ENCODE results near the gene RDH16. TPM values are rescaled to one million over a fixed set of nuclear protein-coding genes. Genes with fewer than 3 reads are reported as not detected.

The RDH16 gene
- total and polyA plus RNA-seq, 4 donors = 12.9 to 382 (median 219) TPM

- TF ChIP-seq, protein P1, sequence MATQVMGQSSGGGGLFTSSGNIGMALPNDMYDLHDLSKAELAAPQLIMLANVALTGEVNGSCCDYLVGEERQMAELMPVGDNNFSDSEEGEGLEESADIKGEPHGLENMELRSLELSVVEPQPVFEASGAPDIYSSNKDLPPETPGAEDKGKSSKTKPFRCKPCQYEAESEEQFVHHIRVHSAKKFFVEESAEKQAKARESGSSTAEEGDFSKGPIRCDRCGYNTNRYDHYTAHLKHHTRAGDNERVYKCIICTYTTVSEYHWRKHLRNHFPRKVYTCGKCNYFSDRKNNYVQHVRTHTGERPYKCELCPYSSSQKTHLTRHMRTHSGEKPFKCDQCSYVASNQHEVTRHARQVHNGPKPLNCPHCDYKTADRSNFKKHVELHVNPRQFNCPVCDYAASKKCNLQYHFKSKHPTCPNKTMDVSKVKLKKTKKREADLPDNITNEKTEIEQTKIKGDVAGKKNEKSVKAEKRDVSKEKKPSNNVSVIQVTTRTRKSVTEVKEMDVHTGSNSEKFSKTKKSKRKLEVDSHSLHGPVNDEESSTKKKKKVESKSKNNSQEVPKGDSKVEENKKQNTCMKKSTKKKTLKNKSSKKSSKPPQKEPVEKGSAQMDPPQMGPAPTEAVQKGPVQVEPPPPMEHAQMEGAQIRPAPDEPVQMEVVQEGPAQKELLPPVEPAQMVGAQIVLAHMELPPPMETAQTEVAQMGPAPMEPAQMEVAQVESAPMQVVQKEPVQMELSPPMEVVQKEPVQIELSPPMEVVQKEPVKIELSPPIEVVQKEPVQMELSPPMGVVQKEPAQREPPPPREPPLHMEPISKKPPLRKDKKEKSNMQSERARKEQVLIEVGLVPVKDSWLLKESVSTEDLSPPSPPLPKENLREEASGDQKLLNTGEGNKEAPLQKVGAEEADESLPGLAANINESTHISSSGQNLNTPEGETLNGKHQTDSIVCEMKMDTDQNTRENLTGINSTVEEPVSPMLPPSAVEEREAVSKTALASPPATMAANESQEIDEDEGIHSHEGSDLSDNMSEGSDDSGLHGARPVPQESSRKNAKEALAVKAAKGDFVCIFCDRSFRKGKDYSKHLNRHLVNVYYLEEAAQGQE (IDR thresholded peaks at IDR 0.05) = no peak
- no peak for TF ChIP-seq HNF4G (IDR thresholded peaks at IDR 0.05)
- TF ChIP-seq MAX (IDR thresholded peaks at IDR 0.05) = no peak
These were observed 36.9 kb upstream of the RDH16 start (continued) for GRCh38 chr12:56994231-56994746.

GRCh38 chr12:56993346-56993745, 35.9 kb upstream of the RDH16 start:
- Histone ChIP-seq H3K27ac (ENCODE audit: low read depth in 1 of 2, low read length in 2 of 2) (peak overlapping the region; percentile 57 to 59), H3K9me3 (ENCODE audit: control insufficient read depth in 4 of 4, low read length in 3 of 4) (no peaks in the 10 kb centered on the region), H3K27me3 (ENCODE audit: control insufficient read depth in 4 of 4, insufficient read depth in 4 of 4, low read length in 3 of 4) (no peaks in the 10 kb centered on the region), H3K4me3 (ENCODE audit: low read depth in 1 of 3, low read length in 3 of 3) (no peak overlapping the region), H3K4me1 (ENCODE audit: control insufficient read depth in 4 of 4, insufficient read depth in 4 of 4, low read length in 3 of 4) (peaks cover 2 to 40% (median 24%) of the 10 kb centered on the region in 4 donors), H3K9ac (ENCODE audit: low read depth in 1 of 2, low read length in 2 of 2) (no peak overlapping the region), H3K36me3 (ENCODE audit: control insufficient read depth in 4 of 4, insufficient read depth in 3 of 4, low read depth in 1 of 4, low read length in 3 of 4) (no peaks in the 10 kb centered on the region)
- WGBS = 32% methylated on average over 10 of the region's 10 CpGs
- DNase-seq (ENCODE audit: low spot score) = peak; percentile 22
- TF ChIP-seq, protein P1 (IDR thresholded peaks at IDR 0.05) = no peak
- TF ChIP-seq RXRA (IDR thresholded peaks at IDR 0.05) (peak in 1 of 2 donors; percentile 23), HNF4A (conservative IDR thresholded peaks at IDR 0.05) (no peak), SP1 (IDR thresholded peaks at IDR 0.05) (no peak), EGR1 (IDR thresholded peaks at IDR 0.05; ENCODE audit: low read depth in 2 of 2) (no peak)
- TF ChIP-seq, protein P2, sequence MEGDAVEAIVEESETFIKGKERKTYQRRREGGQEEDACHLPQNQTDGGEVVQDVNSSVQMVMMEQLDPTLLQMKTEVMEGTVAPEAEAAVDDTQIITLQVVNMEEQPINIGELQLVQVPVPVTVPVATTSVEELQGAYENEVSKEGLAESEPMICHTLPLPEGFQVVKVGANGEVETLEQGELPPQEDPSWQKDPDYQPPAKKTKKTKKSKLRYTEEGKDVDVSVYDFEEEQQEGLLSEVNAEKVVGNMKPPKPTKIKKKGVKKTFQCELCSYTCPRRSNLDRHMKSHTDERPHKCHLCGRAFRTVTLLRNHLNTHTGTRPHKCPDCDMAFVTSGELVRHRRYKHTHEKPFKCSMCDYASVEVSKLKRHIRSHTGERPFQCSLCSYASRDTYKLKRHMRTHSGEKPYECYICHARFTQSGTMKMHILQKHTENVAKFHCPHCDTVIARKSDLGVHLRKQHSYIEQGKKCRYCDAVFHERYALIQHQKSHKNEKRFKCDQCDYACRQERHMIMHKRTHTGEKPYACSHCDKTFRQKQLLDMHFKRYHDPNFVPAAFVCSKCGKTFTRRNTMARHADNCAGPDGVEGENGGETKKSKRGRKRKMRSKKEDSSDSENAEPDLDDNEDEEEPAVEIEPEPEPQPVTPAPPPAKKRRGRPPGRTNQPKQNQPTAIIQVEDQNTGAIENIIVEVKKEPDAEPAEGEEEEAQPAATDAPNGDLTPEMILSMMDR (IDR thresholded peaks at IDR 0.05; ENCODE audit: low read depth, low read length, missing input control) = no peak
